Measurements from ENCODE around the gene FGF6.

DNA sequence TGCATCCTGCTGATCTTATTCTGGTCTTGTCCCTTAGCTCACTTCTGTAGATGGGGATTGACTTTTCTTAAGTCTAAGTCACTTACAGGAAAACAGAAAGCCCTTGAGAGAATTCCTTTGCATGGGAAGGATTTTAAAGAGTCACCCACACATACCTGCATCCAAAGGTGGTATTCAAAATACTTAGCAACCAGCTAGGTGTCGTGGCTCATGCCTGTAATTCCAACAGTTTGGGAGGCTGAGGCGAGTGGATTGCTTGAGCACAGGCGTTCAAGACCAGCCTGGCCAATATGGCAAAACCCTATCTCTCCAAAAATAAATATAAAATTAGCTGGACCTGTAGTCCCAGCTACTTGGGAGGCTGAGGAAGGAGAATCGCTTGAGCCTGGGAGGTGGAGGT is 14.2 kb downstream of the FGF6 start:
- TF ChIP-seq, protein P1, sequence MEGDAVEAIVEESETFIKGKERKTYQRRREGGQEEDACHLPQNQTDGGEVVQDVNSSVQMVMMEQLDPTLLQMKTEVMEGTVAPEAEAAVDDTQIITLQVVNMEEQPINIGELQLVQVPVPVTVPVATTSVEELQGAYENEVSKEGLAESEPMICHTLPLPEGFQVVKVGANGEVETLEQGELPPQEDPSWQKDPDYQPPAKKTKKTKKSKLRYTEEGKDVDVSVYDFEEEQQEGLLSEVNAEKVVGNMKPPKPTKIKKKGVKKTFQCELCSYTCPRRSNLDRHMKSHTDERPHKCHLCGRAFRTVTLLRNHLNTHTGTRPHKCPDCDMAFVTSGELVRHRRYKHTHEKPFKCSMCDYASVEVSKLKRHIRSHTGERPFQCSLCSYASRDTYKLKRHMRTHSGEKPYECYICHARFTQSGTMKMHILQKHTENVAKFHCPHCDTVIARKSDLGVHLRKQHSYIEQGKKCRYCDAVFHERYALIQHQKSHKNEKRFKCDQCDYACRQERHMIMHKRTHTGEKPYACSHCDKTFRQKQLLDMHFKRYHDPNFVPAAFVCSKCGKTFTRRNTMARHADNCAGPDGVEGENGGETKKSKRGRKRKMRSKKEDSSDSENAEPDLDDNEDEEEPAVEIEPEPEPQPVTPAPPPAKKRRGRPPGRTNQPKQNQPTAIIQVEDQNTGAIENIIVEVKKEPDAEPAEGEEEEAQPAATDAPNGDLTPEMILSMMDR (IDR thresholded peaks at IDR 0.05; ENCODE audit: insufficient read depth, low read depth, low read length), result no peak
- TF ChIP-seq EZH2 (IDR thresholded peaks at IDR 0.05; ENCODE audit: insufficient read depth, low read length), result no peak
